SK-N-MC (cell line): ENCODE results near the gene RTKN2.

Experiments
- DNase-seq: peaks from one replicate; pipeline ENCODE4 v3.0.0-alpha.2; 2011; ENCODE audit warnings: low read depth, low spot score
- H3K27ac ChIP-seq: fragments of 200-600 bp; sonication (generic); 2 replicates; pipeline ENCODE4 v1.5.1; 2016; ENCODE audit warnings: mixed run types
- H3K36me3 ChIP-seq: fragments of 200-600 bp; sonication (generic); 2 replicates; pipeline ENCODE4 v1.6.1; 2017; ENCODE audit warnings: antibody characterized with exemption, low read length, mixed read lengths; ENCODE audit not compliant: insufficient read depth
- H3K4me3 ChIP-seq: fragments of 200-600 bp; sonication (generic); 2 replicates; pipeline ENCODE4 v1.5.1; 2016
- H3K9ac ChIP-seq: fragments of 200-600 bp; sonication (generic); 2 replicates; pipeline ENCODE4 v1.8.0; 2017; ENCODE audit warnings: mixed run types, mixed read lengths; ENCODE audit not compliant: insufficient read length
- H3K9me3 ChIP-seq: fragments of 200-600 bp; sonication (generic); 2 replicates; pipeline ENCODE4 v1.6.1; 2017; ENCODE audit warnings: low read depth, mild to moderate bottlenecking, antibody characterized with exemption, low read length, moderate library complexity, mixed read lengths
- EZH2 ChIP-seq: fragments of 200-600 bp; sonication (generic); IDR thresholded peaks from one replicate; pipeline ENCODE4 v1.6.1; 2017; ENCODE audit warnings: antibody characterized with exemption
- FOXP2 ChIP-seq: optimal IDR thresholded peaks from 2 replicates; pipeline ENCODE3; 2011; ENCODE audit warnings: mild to moderate bottlenecking, moderate library complexity; ENCODE audit not compliant: insufficient read depth; ENCODE audit errors: extremely low read length, control extremely low read depth
- POLR2AphosphoS5 ChIP-seq: IDR thresholded peaks from 2 replicates; pipeline ENCODE4 v1.6.1; 2012; ENCODE audit warnings: mild to moderate bottlenecking, low read depth, low read length, borderline replicate concordance

RTKN2 gene

DNA sequence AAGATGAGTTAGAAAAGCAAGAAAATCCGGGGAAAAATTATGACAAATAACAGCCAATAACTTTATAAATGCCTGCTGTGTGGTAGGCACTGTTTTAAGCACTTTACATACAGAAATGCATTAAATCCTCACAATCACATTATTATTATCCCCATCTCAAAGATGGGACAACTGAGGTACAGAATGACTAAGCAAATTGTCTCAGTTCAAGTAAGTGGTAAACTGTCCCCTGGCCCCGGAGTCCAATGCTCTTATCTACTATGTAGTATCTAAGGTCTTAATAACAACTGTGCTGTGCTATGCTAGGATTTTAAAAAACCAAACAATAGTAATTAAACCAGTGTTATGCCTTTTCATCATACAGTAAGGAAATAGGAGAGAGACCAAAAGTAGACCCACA, 105.6 kb downstream of the RTKN2 start:
- no peak for TF ChIP-seq POLR2AphosphoS5
- no peak for TF ChIP-seq FOXP2
- no peak for TF ChIP-seq EZH2
- Histone ChIP-seq H3K4me3 (no peak overlapping the region), H3K36me3 (no peaks in the 10 kb centered on the region), H3K9ac (no peak overlapping the region), H3K9me3 (no peaks in the 10 kb centered on the region), H3K27ac (no peak overlapping the region)
- DNase-seq = no peak

DNA sequence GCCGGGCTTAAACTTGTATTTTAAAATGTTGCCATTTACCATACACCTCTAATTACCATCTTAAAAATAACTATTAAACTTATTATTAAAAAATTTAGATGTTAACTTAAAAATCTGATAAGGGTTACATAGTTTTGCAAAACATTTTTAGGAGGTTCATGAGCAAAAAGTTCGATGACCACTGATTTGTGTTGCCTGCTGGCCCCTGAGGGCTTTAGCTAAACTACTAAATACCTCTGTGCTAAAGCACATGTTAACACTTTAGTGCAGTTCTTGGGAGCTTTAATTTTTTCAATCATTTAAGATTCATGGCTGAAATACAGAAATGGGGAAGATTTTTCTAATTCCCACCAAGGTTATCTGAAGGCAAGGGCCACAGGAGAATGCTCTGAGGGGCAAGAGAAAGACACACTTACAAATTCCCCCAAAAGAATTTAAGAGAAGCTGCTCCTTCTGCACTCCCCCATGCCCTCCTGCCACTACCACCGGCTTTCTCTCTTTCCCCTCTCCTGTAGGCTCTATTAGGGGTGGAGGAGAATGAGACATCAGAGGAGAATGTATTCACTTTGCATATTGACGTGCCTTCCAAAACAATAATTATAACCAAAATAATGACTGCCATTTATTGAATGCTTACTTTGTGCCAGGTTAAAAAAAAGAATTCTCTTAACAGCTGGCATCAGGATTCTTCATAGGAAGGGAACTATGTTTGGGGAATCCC, 106.2 kb downstream of the RTKN2 start:
- Histone ChIP-seq H3K4me3 (no peak overlapping the region), H3K36me3 (no peaks in the 10 kb centered on the region), H3K9ac (no peak overlapping the region), H3K9me3 (no peaks in the 10 kb centered on the region), H3K27ac (no peak overlapping the region)
- no peak for DNase-seq
- TF ChIP-seq EZH2 (no peak), FOXP2 (no peak), POLR2AphosphoS5 (no peak)

DNA sequence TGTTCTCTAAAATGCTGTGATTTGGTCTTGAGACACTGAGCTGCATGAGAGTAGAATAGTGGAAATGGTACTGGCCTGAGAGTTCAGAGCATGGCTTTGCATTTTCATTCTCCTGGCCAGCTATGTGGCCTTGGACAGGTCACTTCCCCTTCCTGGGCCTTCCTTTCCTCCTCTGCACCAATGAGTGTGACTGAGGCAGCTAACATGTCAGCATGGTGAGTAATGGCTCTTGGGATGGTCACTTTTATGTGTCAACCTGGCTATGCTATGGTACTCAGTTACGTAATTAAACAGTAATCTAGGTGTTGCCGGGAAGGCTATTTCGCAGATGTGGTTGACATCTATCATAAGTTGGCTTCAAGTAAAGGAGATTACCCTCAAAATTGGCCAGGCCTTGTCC, 109.3 kb downstream of the RTKN2 start:
- DNase-seq = no peak
- H3K9ac ChIP-seq = no peak overlapping the region
- no peak overlapping the region for H3K4me3 ChIP-seq
- no peaks in the 10 kb centered on the region for H3K36me3 ChIP-seq
- H3K9me3 ChIP-seq = no peaks in the 10 kb centered on the region
- TF ChIP-seq FOXP2 = no peak
- no peak for TF ChIP-seq EZH2
- TF ChIP-seq POLR2AphosphoS5 = no peak
- no peak overlapping the region for H3K27ac ChIP-seq

DNA sequence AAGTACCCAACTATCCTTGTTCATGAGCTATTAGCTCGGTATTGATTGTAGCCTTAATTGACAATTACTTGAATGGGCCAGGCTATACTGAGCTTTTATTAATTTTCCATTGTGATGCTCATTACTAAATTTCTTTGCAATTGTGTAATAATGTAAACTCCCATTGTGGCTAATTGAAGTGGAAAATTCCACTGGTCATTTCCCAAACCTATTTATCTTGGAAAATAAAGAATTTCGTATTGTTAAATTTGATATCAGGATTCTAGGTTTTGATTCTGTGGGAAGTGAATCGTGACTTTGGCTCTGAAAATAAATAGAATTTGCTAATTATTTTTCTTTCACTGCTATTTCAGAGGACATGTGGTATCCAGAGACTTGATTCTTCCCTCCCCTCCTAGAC, 111.0 kb downstream of the RTKN2 start:
- no peak for DNase-seq
- no peaks in the 10 kb centered on the region for H3K9me3 ChIP-seq
- TF ChIP-seq EZH2 (no peak), FOXP2 (no peak), POLR2AphosphoS5 (no peak)
- H3K9ac ChIP-seq = no peak overlapping the region
- no peak overlapping the region for H3K4me3 ChIP-seq
- H3K36me3 ChIP-seq = no peaks in the 10 kb centered on the region
- H3K27ac ChIP-seq = no peak overlapping the region

DNA sequence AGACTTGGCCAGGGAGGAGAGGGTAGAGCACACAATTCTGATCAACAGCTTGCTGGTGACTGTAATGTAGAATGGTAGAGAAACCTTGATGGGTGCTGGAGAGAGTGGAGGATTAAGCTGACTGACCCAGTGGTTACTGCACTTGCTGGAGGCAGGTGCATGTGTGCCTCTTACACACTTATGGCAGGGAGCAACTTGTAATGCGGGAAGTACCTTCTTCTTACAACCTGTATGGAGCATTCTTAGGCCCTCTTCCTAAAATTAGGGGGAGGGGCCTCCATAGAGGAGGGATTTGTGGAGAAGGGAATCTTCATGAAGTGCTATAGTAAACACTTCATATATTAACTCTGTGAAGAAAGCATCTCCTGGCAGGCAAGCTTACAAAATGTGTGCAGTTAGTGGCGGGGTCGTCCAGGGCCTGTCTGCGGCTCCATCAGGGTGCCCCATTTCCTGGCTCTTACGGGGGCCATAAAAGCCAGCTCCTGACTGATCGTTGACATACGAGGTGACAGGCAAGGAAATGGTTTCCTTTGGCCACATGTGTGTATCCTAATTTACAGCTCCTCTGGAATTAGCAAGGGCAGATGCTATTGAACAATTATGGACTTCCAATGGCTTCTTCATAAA, 113.5 kb downstream of the RTKN2 start:
- DNase-seq = no peak
- no peak overlapping the region for H3K9ac ChIP-seq
- no peaks in the 10 kb centered on the region for H3K9me3 ChIP-seq
- no peak overlapping the region for H3K4me3 ChIP-seq
- H3K27ac ChIP-seq = no peak overlapping the region
- TF ChIP-seq POLR2AphosphoS5 (no peak), EZH2 (no peak), FOXP2 (no peak)
- no peaks in the 10 kb centered on the region for H3K36me3 ChIP-seq

DNA sequence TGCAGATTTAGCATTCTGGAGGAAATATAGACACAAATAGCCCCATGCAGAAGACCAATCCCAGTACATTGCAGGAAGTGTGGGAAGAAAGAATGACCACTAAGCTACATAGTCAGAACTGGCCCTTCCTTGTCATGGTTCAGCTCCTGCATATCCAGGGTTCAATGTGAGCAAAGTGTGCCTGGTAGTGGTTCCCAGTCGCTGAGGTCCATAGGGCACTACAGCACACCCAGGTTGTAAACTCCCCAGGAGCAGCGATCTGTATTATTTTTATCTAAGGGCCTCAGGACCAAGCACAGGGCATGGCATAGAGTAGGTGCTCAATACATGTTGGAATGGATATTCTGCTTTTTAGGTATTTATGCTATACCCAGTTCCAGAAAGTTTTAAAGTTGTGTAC, 114.4 kb downstream of the RTKN2 start:
- Histone ChIP-seq H3K9ac (no peak overlapping the region), H3K27ac (no peak overlapping the region), H3K4me3 (no peak overlapping the region), H3K36me3 (no peaks in the 10 kb centered on the region), H3K9me3 (no peaks in the 10 kb centered on the region)
- no peak for DNase-seq
- TF ChIP-seq POLR2AphosphoS5 (no peak), FOXP2 (no peak), EZH2 (no peak)

DNA sequence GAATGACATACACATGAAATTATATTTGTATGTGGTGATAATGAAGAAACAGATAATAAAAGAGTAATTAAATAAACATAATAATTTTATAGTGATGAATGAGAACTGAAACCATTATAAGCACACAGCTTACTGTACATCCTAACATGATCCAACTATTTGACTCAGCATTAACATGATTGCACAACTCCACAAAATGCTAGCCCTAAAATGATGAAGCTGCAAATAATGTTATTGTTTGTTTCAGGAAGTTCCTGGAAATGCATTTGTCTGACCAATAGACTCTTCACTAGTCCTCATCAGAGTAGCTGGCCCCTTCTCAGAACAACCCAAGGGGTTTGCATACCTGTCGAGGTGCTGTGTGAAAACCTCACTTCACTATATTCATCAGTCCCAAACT, 115.5 kb downstream of the RTKN2 start:
- Histone ChIP-seq H3K4me3 (no peak overlapping the region), H3K27ac (no peak overlapping the region), H3K9me3 (no peaks in the 10 kb centered on the region), H3K9ac (no peak overlapping the region), H3K36me3 (no peaks in the 10 kb centered on the region)
- DNase-seq = no peak
- TF ChIP-seq POLR2AphosphoS5 = no peak
- TF ChIP-seq FOXP2 = no peak
- TF ChIP-seq EZH2 = no peak

DNA sequence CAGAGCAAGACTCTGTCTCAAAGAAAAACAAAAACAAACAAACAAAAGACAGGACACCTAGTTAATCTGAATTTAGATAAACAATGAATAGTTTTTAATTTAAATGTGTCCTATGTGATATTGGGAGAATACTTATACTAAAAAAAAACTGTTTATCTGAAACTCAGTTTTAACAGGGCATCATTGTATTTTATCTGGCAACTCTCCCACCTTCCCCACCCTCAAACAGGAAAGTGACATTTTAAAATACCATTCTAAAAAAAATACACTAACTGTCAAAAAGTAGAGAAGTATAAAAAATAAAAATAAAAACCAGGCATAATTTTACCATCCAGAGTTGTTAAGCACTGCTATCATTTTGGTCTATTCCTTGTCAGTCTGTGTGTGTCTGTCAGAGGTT, 119.0 kb downstream of the RTKN2 start:
- Histone ChIP-seq H3K27ac (no peak overlapping the region), H3K4me3 (no peak overlapping the region), H3K9me3 (no peaks in the 10 kb centered on the region), H3K9ac (no peak overlapping the region), H3K36me3 (no peaks in the 10 kb centered on the region)
- no peak for DNase-seq
- TF ChIP-seq FOXP2 (no peak), POLR2AphosphoS5 (no peak)

DNA sequence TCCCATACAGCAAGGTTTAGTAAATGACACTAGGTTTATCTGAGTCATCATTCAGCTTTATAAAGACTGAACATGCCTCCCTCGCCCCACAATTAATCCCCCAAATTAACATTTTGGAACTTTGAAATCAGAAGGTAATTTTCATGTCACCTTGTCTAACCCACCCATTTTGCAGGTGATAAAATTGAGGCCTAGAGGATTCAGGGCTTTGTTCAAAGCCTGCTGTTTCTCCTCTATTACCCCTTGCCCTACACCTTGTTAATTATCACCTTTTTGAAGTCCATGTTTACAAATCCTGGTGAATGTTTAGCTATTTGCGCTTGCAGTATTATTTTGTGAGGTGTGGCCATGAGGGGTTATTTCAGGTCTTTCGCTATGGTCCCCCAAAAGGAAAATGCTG, 120.5 kb downstream of the RTKN2 start:
- no peak for DNase-seq
- TF ChIP-seq EZH2 (no peak), FOXP2 (no peak), POLR2AphosphoS5 (no peak)
- no peak overlapping the region for H3K4me3 ChIP-seq
- H3K36me3 ChIP-seq = no peaks in the 10 kb centered on the region
- H3K9ac ChIP-seq = no peak overlapping the region
- no peak overlapping the region for H3K27ac ChIP-seq
- H3K9me3 ChIP-seq = no peaks in the 10 kb centered on the region
